ENCODE data around the gene CERS4.
"Not testable (repeated sequence)": the region's sequence is repeated elsewhere in the genome, so short reads cannot be mapped to it uniquely, and the experiment has no call there.

The CERS4 gene

DNA sequence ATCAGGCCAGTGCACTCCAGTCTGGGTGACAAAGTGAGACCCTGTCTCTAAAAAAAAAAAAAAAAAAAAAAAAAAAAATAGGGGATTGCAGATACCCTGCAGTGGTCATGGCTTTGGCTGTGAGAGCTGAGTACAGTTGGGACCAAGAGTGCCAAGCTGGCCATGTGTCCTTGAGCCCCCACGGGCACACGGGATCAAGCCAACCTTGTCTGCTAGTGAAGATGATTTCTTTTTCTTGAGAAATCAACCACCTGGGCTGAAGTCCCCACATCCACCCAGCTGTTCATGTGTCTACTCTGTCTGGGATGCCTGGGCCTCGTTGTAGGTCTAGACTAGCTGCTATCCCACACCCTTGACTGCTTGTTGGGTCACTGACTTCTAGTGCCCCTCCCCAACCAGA is 34.0 kb downstream of the CERS4 start:
- H3K4me1 ChIP-seq, result peaks cover 0 to 17% (median 10%) of the 10 kb centered on the region in 4 donors
- H3K4me3 ChIP-seq, result no peak overlapping the region
- no peaks in the 10 kb centered on the region for H3K27me3 ChIP-seq
- no peak overlapping the region for H3K27ac ChIP-seq
- peaks cover 0 to 7% (median 5%) of the 10 kb centered on the region in 3 donors for H3K36me3 ChIP-seq
- peaks cover 0 to 9% (median 4%) of the 10 kb centered on the region in 3 donors for H3K9me3 ChIP-seq
- DNase-seq, result no peak
- intact Hi-C loops (cut with DNase I; ENCODE audit: low total_unique reads), result no loop called here
- TF ChIP-seq, protein P1, sequence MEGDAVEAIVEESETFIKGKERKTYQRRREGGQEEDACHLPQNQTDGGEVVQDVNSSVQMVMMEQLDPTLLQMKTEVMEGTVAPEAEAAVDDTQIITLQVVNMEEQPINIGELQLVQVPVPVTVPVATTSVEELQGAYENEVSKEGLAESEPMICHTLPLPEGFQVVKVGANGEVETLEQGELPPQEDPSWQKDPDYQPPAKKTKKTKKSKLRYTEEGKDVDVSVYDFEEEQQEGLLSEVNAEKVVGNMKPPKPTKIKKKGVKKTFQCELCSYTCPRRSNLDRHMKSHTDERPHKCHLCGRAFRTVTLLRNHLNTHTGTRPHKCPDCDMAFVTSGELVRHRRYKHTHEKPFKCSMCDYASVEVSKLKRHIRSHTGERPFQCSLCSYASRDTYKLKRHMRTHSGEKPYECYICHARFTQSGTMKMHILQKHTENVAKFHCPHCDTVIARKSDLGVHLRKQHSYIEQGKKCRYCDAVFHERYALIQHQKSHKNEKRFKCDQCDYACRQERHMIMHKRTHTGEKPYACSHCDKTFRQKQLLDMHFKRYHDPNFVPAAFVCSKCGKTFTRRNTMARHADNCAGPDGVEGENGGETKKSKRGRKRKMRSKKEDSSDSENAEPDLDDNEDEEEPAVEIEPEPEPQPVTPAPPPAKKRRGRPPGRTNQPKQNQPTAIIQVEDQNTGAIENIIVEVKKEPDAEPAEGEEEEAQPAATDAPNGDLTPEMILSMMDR (IDR thresholded peaks at IDR 0.05), result no peak

DNA sequence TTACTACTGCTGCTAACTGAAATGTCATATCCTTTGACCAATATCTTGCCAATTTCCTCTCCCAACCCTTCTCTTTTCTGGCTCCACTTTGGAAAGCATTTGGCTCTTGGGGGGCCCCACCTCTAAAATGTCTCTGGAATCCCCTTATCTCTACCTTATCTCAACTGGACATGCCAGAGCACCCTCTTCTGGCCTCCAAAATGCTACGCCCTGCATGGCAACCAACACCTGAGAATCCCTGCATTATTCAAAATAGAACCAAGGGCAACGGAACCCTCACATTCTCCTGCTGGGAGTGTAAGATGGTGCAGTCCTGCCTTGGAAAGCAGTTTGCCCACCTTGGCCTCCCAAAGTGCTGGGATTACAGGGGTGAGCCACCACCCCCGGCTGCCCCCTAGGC is 35.3 kb downstream of the CERS4 start:
- H3K36me3 ChIP-seq, result peaks cover 0 to 7% (median 5%) of the 10 kb centered on the region in 3 donors
- TF ChIP-seq, protein P1 (IDR thresholded peaks at IDR 0.05), result no peak
- intact Hi-C loops (cut with DNase I; ENCODE audit: low total_unique reads), result no loop called here
- DNase-seq, result no peak
- H3K4me3 ChIP-seq, result no peak overlapping the region
- no peaks in the 10 kb centered on the region for H3K27me3 ChIP-seq
- H3K27ac ChIP-seq, result no peak overlapping the region
- H3K9me3 ChIP-seq, result peaks cover 0 to 7% (median 4%) of the 10 kb centered on the region in 3 donors
- H3K4me1 ChIP-seq, result peaks cover 0 to 17% (median 10%) of the 10 kb centered on the region in 4 donors

DNA sequence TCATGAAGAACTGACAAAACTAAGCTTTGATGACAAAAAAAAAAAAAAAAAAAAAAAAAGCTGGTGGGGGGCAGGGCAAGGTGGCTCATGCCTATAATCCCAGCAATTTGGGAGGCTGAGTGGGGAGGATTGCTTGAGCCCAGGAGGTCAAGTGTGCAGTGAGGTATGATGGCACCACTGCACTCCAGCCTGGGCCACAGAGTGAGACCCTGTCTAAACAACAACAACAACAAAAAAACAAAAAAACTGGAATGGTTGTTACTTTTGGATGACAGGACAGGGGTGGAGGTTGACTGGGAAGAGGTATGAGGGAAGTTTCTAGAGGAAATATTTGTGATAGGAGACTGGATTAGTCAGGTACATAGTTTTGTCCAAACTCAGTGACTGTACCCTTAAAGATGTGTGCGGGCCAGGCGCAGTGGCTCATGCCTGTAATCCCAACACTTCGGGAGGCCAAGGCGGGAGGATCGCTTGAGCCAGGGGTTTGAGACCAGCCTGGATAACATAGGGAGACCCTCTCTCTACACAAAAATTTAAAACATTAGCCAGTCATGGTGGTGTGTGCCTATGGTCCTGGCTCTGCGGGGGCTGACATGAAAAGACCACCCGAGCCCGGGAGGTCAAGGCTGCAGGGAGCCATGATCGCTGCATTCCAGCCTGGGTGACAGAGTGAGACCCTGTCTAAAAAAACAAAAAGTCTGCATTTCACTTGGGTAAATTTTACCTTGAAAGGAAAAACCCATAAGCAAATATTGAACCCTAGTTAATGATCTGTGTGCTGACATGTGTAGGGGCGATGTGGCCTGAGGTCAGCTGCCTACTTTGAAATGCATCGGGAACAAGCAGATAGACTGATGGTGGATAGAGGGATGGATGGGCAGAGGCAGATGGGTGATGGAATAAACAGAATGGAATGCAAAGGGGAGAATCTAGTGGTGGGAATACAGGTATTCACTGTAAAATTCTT is 37.0 kb downstream of the CERS4 start:
- peaks cover 0 to 5% (median 4%) of the 10 kb centered on the region in 3 donors for H3K9me3 ChIP-seq
- peaks cover 0 to 7% (median 5%) of the 10 kb centered on the region in 3 donors for H3K36me3 ChIP-seq
- no peak overlapping the region for H3K4me3 ChIP-seq
- no peak overlapping the region for H3K27ac ChIP-seq
- no peak for DNase-seq
- H3K4me1 ChIP-seq, result peaks cover 0 to 11% (median 5%) of the 10 kb centered on the region in 4 donors
- H3K27me3 ChIP-seq, result no peaks in the 10 kb centered on the region
- intact Hi-C loops (cut with DNase I; ENCODE audit: low total_unique reads), result no loop called here
- TF ChIP-seq, protein P1 (IDR thresholded peaks at IDR 0.05), result no peak

DNA sequence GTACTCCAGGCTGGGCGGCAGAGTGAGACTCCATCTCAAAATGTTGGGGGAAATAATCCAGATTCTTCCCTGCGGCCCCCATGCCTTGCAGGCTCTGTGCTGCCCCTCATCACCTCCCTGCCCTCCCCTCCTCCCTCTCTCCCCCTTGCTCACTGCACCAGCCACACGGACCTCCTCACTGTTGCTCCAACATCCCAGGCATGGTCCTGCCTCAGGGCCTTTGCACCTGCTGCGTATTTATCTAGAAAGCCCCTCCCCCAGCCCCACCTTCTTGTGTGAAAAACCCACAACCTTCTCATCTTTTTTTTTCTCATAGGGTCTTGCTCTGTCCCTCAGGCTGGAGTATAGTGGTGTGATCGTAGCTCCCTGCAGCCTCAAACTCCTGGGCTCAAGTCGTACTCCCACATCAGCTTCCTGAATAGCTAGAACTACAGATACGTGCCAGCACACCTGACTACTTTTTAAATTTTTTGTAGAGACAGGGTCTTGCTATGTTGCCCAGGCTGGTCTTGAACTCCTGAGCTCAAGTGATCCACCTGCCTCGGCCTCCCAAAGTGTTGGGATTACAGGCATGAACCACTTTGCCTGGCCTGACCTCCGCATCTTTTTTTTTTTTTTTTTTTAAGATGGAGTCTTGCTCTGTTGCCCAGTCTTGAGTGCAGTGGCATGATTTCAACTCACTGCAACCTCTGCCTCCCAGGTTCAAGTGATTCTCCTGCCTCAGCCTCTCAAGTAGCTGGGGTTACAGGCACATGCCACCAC is 38.1 kb downstream of the CERS4 start:
- intact Hi-C loops (cut with DNase I; ENCODE audit: low total_unique reads), result not testable (repeated sequence)

DNA sequence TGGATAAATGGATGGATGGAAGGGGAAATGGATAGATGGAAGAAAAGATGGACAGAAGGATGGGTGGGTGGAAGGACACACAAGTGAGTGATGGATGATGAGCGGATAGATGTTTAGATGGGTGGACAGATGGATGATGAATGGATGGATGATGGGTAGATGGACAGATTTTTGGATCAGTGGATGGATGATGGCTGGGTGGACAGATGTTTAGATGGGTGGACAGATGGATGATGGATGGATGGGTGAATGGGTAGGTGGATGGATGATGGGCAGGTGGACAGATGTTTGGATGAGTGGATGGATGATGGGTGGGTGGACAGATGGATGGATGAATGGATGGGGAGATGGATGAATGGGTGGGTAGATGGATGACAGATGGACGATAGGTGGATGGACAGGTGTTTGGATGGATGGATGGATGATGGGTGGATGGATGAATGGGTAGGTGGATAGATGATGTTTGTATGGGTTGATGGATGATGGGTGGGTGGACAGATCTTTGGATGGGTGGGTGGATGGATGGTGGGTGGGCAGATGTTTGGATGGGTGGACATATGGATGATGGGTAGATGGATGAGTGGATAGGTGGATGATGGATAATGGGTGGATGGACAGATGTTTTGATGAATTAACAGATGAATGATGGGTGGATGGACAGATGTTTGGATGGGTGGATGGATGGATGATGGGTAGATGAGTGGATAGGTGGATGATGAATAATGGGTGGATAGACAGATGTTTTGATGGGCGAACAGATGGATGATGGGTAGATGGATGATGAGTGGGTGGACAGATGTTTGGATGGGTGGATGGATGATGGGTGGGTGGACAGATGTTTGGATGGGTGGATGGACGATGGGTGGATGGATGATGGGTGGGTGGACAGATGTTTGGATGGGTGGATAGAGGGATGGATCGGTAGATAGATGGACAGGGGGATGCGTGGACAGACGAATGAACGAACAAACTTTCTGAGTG is 39.5 kb downstream of the CERS4 start:
- no peak overlapping the region for H3K27ac ChIP-seq
- peaks cover 0 to 2% (median 0%) of the 10 kb centered on the region in 3 donors for H3K36me3 ChIP-seq
- no peaks in the 10 kb centered on the region for H3K9me3 ChIP-seq
- no peak overlapping the region for H3K4me3 ChIP-seq
- TF ChIP-seq, protein P1 (IDR thresholded peaks at IDR 0.05), result no peak
- peaks cover 0 to 19% (median 6%) of the 10 kb centered on the region in 4 donors for H3K4me1 ChIP-seq
- intact Hi-C loops (cut with DNase I; ENCODE audit: low total_unique reads), result no loop called here
- H3K27me3 ChIP-seq, result no peaks in the 10 kb centered on the region
- DNase-seq, result no peak

More for the DNA sequence above, 38.1 kb downstream of the CERS4 start:
- H3K27ac ChIP-seq, H3K36me3 ChIP-seq, H3K9me3 ChIP-seq, DNase-seq, H3K27me3 ChIP-seq, H3K4me3 ChIP-seq: not testable (repeated sequence)
- peaks cover 0 to 19% (median 6%) of the 10 kb centered on the region in 4 donors for H3K4me1 ChIP-seq

Data from tibial artery (tissue), 4 donors.